Heart right ventricle (tissue), 16 donors: Measurements from ENCODE around the gene SLC26A8. TPM values are rescaled to one million over a fixed set of nuclear protein-coding genes. Genes with fewer than 3 reads are reported as not detected.
"Not testable (repeated sequence)": the region's sequence is repeated elsewhere in the genome, so short reads cannot be mapped to it uniquely, and the experiment has no call there.

Source experiments
- ATAC-seq, 8 donors: fragments of 200-7000 bp; cut with Tn5 transposase; one replicate each; pipeline ENCODE4 v1.9.1; 2020; ENCODE audit warnings: mild to moderate bottlenecking in 8 of 8, moderate library complexity in 8 of 8, moderate number of reproducible peaks in 1 of 8
- DNase-seq, 2 donors: peaks; one replicate each; pipeline ENCODE4 v3.0.0-alpha.2; 2020
- H3K27ac ChIP-seq, 10 donors: fragments of 200-600 bp; sonication (generic) in 2 of 10; one replicate each; pipeline versions ENCODE4 v1.5.0 to v1.8.0; 2020 to 2022; ENCODE audit warnings: mild to moderate bottlenecking in 3 of 10
- H3K27me3 ChIP-seq, 7 donors: fragments of 200-600 bp; one replicate each; pipeline ENCODE4 v1.8.0; 2021 to 2022; ENCODE audit warnings: mild to moderate bottlenecking in 2 of 7
- H3K36me3 ChIP-seq, 9 donors: fragments of 200-600 bp; sonication (generic) in 1 of 9; one replicate each; pipeline versions ENCODE4 v1.5.0 to v1.8.0; 2020 to 2022; ENCODE audit warnings: mild to moderate bottlenecking in 2 of 9
- H3K4me1 ChIP-seq, 9 donors: fragments of 200-600 bp; sonication (generic) in 1 of 9; one replicate each; pipeline versions ENCODE4 v1.5.0 to v1.8.0; 2020 to 2022; ENCODE audit warnings: mild to moderate bottlenecking in 4 of 9
- H3K4me3 ChIP-seq, 10 donors: fragments of 200-600 bp; sonication (generic) in 2 of 10; one replicate each; pipeline versions ENCODE4 v1.5.0 to v1.8.0; 2020 to 2022; ENCODE audit warnings: mild to moderate bottlenecking in 7 of 10, moderate library complexity in 2 of 10
- H3K9me3 ChIP-seq, 11 donors: fragments of 200-600 bp in 10 of 11; sonication (generic) in 2 of 11; one replicate each; pipeline versions ENCODE4 v1.5.0 to v1.8.0; 2013 to 2022; ENCODE audit warnings: mild to moderate bottlenecking in 2 of 11, control low read depth in 1 of 11, moderate library complexity in 1 of 11
- CTCF ChIP-seq, 9 donors: fragments of 200-600 bp; sonication (generic) in 2 of 9; IDR thresholded peaks; one replicate each; pipeline versions ENCODE4 v1.5.0 to v1.8.0; 2021 to 2022; ENCODE audit warnings: antibody characterized with exemption in 9 of 9, mild to moderate bottlenecking in 5 of 9, moderate library complexity in 1 of 9
- WGBS, 2 donors: extraction: QIAGEN DNeasy Blood & Tissue Kit; methylation state at CpG; one replicate each; pipeline ENCODE4 v1.1.7; 2013; ENCODE audit warnings: inconsistent platforms in 1 of 2; 5-methylcytosine and 5-hydroxymethylcytosine counted together
- intact Hi-C, 10 donors: fragments of 100-400 bp; cut with DNase I; formaldehyde crosslinking; loops; one replicate each; pipeline versions ENCODE4 v1.11.1 to v1.14.2; 2022
- polyA plus RNA-seq, 2 donors: library from polyadenylated mRNA; stranded (reverse); fragments of 200-250 nt; gene quantifications; one replicate each; pipeline ENCODE4 v1.2.3, GENCODE V29; 2013
- total RNA-seq, 10 donors: library from RNA; stranded (reverse); fragmentation: NEBNext Ultra II Directional in 3 of 10; extraction: Animal tissue kit (Norgen Biotek cat#: 25700) in 3 of 10; gene quantifications; one replicate each; pipeline versions ENCODE4 v1.2.1 to v1.2.4, GENCODE V29; 2021 to 2023
- donor health status: Arrhythmogenic right ventricular cardiomyopathy.
- donor health status: ischemic (EF 13 %, LVEDD 7.1; RV severe dilation, severe dysfunction).
- donor health status: healthy with polysubstance abuse.
- donor health status: DM: no; HTN: yes; CAD: no.
- donor health status: DM: no; HTN: no; CAD: no.
- donor health status: ischemic (EF 25% LVEDD 6.9; RV normal size, moderate dysfunction).
- donor health status: ischemic (EF 25% LVEDD 5.7; RV mildly dilated, moderate dysfunction).
- donor health status: healthy.
- donor health status: DM: yes; HTN: yes; CAD: no.
- donor health status: Ischemic cardiomyopathy.
- donor health status: ischemic (EF 35%, LVEDD 5.7; RV mildly dilated, moderate dysfunction).
- donor health status: nonischemic (EF 11% LVEDD 7.7; RV severe dilation, severe dysfunction).
- donor health status: DM: yes; HTN: yes; CAD: no.
- donor health status: PGD.
- donor health status: ischemic (EF 29% LVEDD 5.4; RV normal size, mild dysfunction).
- donor health status: nonischemic (EF 23%, LVEDD 6.1; RV moderate dilation, normal function).

SLC26A8 gene
- total and polyA plus RNA-seq, 12 donors = 0.03 to 0.11 (median 0.10) TPM; not detected in 6

GRCh38 chr6:35919085-35919826, 105.2 kb downstream of the SLC26A8 start:
- ATAC-seq = peak in 1 of 8 donors; percentile 11
- no peaks in the 10 kb centered on the region for H3K9me3 ChIP-seq
- intact Hi-C loops = no loop called here
- DNase-seq = no peak
- WGBS, 2 donors = 38 to 43% methylated on average over 9 of the region's 9 CpGs
- no peak for TF ChIP-seq CTCF (IDR thresholded peaks at IDR 0.05)
- H3K36me3 ChIP-seq = peaks cover 0 to 14% (median 0%) of the 10 kb centered on the region in 9 donors
- H3K4me3 ChIP-seq = peak overlapping the region in 9 of 10 donors; percentile 73 to 94 (median 83)
- peak overlapping the region in 4 of 10 donors; percentile 77 to 92 (median 86) for H3K27ac ChIP-seq
- H3K4me1 ChIP-seq = peaks cover 5 to 38% (median 29%) of the 10 kb centered on the region in 9 donors
- H3K27me3 ChIP-seq = no peaks in the 10 kb centered on the region

- H3K27ac ChIP-seq, ATAC-seq, H3K27me3 ChIP-seq, intact Hi-C loops, H3K9me3 ChIP-seq, DNase-seq, H3K4me3 ChIP-seq: not testable (repeated sequence)
- H3K36me3 ChIP-seq = peaks cover 0 to 38% (median 0%) of the 10 kb centered on the region in 9 donors
- 92 to 95% methylated on average over 6 of the region's 6 CpGs for WGBS, 2 donors
- peaks cover 5 to 37% (median 28%) of the 10 kb centered on the region in 9 donors for H3K4me1 ChIP-seq
Measured at GRCh38 chr6:35916893-35917292, 107.5 kb downstream of the SLC26A8 start.

- no peak for TF ChIP-seq CTCF (IDR thresholded peaks at IDR 0.05)
- Histone ChIP-seq H3K4me1 (peaks cover 0 to 29% (median 20%) of the 10 kb centered on the region in 9 donors), H3K4me3 (no peak overlapping the region), H3K36me3 (peaks cover 0 to 46% (median 0%) of the 10 kb centered on the region in 9 donors), H3K27me3 (no peaks in the 10 kb centered on the region), H3K27ac (no peak overlapping the region), H3K9me3 (peaks cover 0 to 3% (median 0%) of the 10 kb centered on the region in 11 donors)
- WGBS, 2 donors = 95 to 97% methylated on average over 3 of the region's 3 CpGs
- intact Hi-C loops = no loop called here
- DNase-seq (no peak), ATAC-seq (no peak)
Measured at GRCh38 chr6:35916056-35916455, 108.4 kb downstream of the SLC26A8 start.

- no peak for TF ChIP-seq CTCF (IDR thresholded peaks at IDR 0.05)
- Histone ChIP-seq H3K27ac (no peak overlapping the region), H3K27me3 (no peaks in the 10 kb centered on the region), H3K36me3 (peaks cover 0 to 59% (median 0%) of the 10 kb centered on the region in 9 donors), H3K4me3 (no peak overlapping the region), H3K9me3 (peaks cover 0 to 15% (median 6%) of the 10 kb centered on the region in 11 donors), H3K4me1 (peaks cover 0 to 24% (median 13%) of the 10 kb centered on the region in 9 donors)
- 91 to 94% methylated on average over 6 of the region's 6 CpGs for WGBS, 2 donors
- intact Hi-C loops = no loop called here
- DNase-seq (no peak), ATAC-seq (no peak)
Measured at GRCh38 chr6:35914536-35914935, 109.9 kb downstream of the SLC26A8 start.
